Measurements from ENCODE around the gene DENND5B.

- TF ChIP-seq CTCF (IDR thresholded peaks at IDR 0.05), result no peak
- TF ChIP-seq POLR2A (IDR thresholded peaks at IDR 0.05), result no peak
These were observed 116.2 kb downstream of the DENND5B start for GRCh38 chr12:31474751-31475150.

Measured in lower leg skin (tissue), 3 donors.